Psoas muscle (tissue), 8 donors: ENCODE results near the gene PDE5A. TPM values are rescaled to one million over a fixed set of nuclear protein-coding genes. Genes with fewer than 3 reads are reported as not detected.

Source experiments
- ATAC-seq, 4 donors: fragments of 200-7000 bp; cut with Tn5 transposase; one replicate each; pipeline ENCODE4 v1.9.1; 2020; ENCODE audit warnings: moderate library complexity in 3 of 4, mild to moderate bottlenecking in 2 of 4
- DNase-seq, 2 donors: peaks; one replicate each; pipeline ENCODE4 v3.0.0-alpha.2; 2020
- H3K27ac ChIP-seq: fragments of 200-600 bp; one replicate; pipeline ENCODE4 v1.8.0; 2022
- H3K27me3 ChIP-seq, 3 donors: fragments of 200-600 bp in 1 of 3; one replicate each; pipeline versions ENCODE4 v1.6.1 to v1.8.0; 2013 to 2022; ENCODE audit warnings: low read length in 2 of 3, mild to moderate bottlenecking in 2 of 3, moderate library complexity in 1 of 3; ENCODE audit not compliant: insufficient read depth in 3 of 3
- H3K36me3 ChIP-seq, 2 donors: fragments of 200-600 bp in 1 of 2; one replicate each; pipeline versions ENCODE4 v1.6.1 to v1.8.0; 2013 to 2022; ENCODE audit warnings: low read depth in 1 of 2, mild to moderate bottlenecking in 1 of 2, moderate library complexity in 1 of 2; ENCODE audit not compliant: insufficient read depth in 1 of 2
- H3K4me1 ChIP-seq: fragments of 200-600 bp; one replicate; pipeline ENCODE4 v1.8.0; 2022
- H3K4me3 ChIP-seq: fragments of 200-600 bp; one replicate; pipeline ENCODE4 v1.8.0; 2022; ENCODE audit warnings: mild to moderate bottlenecking
- H3K9me3 ChIP-seq: fragments of 200-600 bp; one replicate; pipeline ENCODE4 v1.8.0; 2022
- CTCF ChIP-seq: fragments of 200-600 bp; IDR thresholded peaks from one replicate; pipeline ENCODE4 v1.8.0; 2022; ENCODE audit warnings: antibody characterized with exemption
- WGBS, 3 donors: extraction: QIAGEN DNeasy Blood & Tissue Kit; methylation state at CpG; one replicate each; pipeline versions ENCODE4 v1.1.6 to v1.1.7; 2013; 5-methylcytosine and 5-hydroxymethylcytosine counted together
- intact Hi-C, 2 donors: fragments of 100-400 bp; cut with DNase I; formaldehyde crosslinking; loops; one replicate each; pipeline versions ENCODE4 v1.11.0 to v1.14.2; 2022
- polyA plus RNA-seq, 3 donors: library from polyadenylated mRNA; stranded (reverse); fragments of 200-250 nt; gene quantifications; one replicate each; pipeline ENCODE4 v1.2.3, GENCODE V29; 2013
- total RNA-seq, 4 donors: library from RNA; stranded (reverse); fragmentation: NEBNext Ultra II Directional in 2 of 4; extraction: Animal tissue kit (Norgen Biotek cat#: 25700) in 2 of 4; gene quantifications; one replicate each; pipeline versions ENCODE4 v1.2.1 to v1.2.4, GENCODE V29; 2021 to 2023
- donor health status: healthy with polysubstance abuse.
- donor health status: DM: no; HTN: no; CAD: no; lungs with moderate emphysema.
- donor health status: Bipolar disorder and iron deficiency.
- donor health status: healthy.
- donor health status: DM: yes; HTN: yes; CAD: no.
- donor health status: DM: no; HTN: no; CAD: no.
- donor health status: DM: no; HTN: no; CAD: no.
- donor health status: DM: yes; HTN: yes; CAD: no.

Gene PDE5A
- total and polyA plus RNA-seq, 7 donors, result 0.60 to 21.1 (median 4.4) TPM

- Histone ChIP-seq H3K4me3 (no peak overlapping the region), H3K27ac (peak overlapping the region; percentile 24), H3K4me1 (peaks cover 4% of the 10 kb centered on the region), H3K27me3 (no peaks in the 10 kb centered on the region), H3K9me3 (no peaks in the 10 kb centered on the region), H3K36me3 (peaks cover 0 to 5% of the 10 kb centered on the region in 2 donors)
- WGBS, 3 donors, result 71 to 91% (median 74%) methylated on average over 2 of the region's 2 CpGs
- no peak for ATAC-seq
- no peak for DNase-seq
- TF ChIP-seq CTCF, result no peak
- intact Hi-C loops, result no loop called here
Measured at GRCh38 chr4:119598521-119598920, 30.1 kb downstream of the PDE5A start.

- ATAC-seq (peak in 1 of 4 donors; percentile 38), DNase-seq (no peak)
- intact Hi-C loops, result no loop called here
- Histone ChIP-seq H3K4me1 (peaks cover 10% of the 10 kb centered on the region), H3K27ac (no peak overlapping the region), H3K27me3 (no peaks in the 10 kb centered on the region), H3K36me3 (peaks cover 0 to 5% of the 10 kb centered on the region in 2 donors), H3K4me3 (no peak overlapping the region), H3K9me3 (no peaks in the 10 kb centered on the region)
- TF ChIP-seq CTCF, result no peak
- WGBS, 3 donors, result 49 to 59% (median 53%) methylated on average over 3 of the region's 3 CpGs
Measured at GRCh38 chr4:119597377-119597776, 31.2 kb downstream of the PDE5A start.

- no peak for DNase-seq
- TF ChIP-seq CTCF, result no peak
- no peak overlapping the region for H3K4me3 ChIP-seq
- H3K9me3 ChIP-seq, result no peaks in the 10 kb centered on the region
- H3K4me1 ChIP-seq, result peaks cover 26% of the 10 kb centered on the region
- intact Hi-C loops, result no loop called here
- no peaks in the 10 kb centered on the region for H3K27me3 ChIP-seq
- WGBS, 3 donors, result 81 to 87% (median 83%) methylated on average over 5 of the region's 5 CpGs
- peaks cover 0 to 5% of the 10 kb centered on the region in 2 donors for H3K36me3 ChIP-seq
- H3K27ac ChIP-seq, result no peak overlapping the region
- ATAC-seq, result no peak
Measured at GRCh38 chr4:119593698-119594097, 34.9 kb downstream of the PDE5A start.

GRCh38 chr4:119592830-119593229 lies 35.8 kb downstream of the PDE5A start:
- peaks cover 0 to 5% of the 10 kb centered on the region in 2 donors for H3K36me3 ChIP-seq
- no peak overlapping the region for H3K27ac ChIP-seq
- WGBS, 3 donors, result 69 to 83% (median 74%) methylated on average over 1 of the region's 1 CpG
- no peak overlapping the region for H3K4me3 ChIP-seq
- intact Hi-C loops, result no loop called here
- TF ChIP-seq CTCF, result no peak
- no peaks in the 10 kb centered on the region for H3K9me3 ChIP-seq
- ATAC-seq (no peak), DNase-seq (no peak)
- H3K27me3 ChIP-seq, result no peaks in the 10 kb centered on the region
- H3K4me1 ChIP-seq, result peaks cover 26% of the 10 kb centered on the region

GRCh38 chr4:119589165-119589564 lies 39.4 kb downstream of the PDE5A start:
- intact Hi-C loops, result no loop called here
- Histone ChIP-seq H3K36me3 (no peaks in the 10 kb centered on the region), H3K9me3 (no peaks in the 10 kb centered on the region), H3K4me3 (peak overlapping the region; percentile 1), H3K27me3 (no peaks in the 10 kb centered on the region), H3K4me1 (peaks cover 26% of the 10 kb centered on the region), H3K27ac (peak overlapping the region; percentile 69)
- ATAC-seq (peak; percentile 91 to 98 (median 94)), DNase-seq (no peak)
- TF ChIP-seq CTCF, result no peak
